CD4-positive, alpha-beta T cell treated with Interleukin-15 for 1 hour (primary cell): ENCODE data around the gene C12orf42.

Source experiments
- DNase-seq: peaks from one replicate; pipeline ENCODE4 v3.0.0-alpha.2; 2020

Gene C12orf42

DNA sequence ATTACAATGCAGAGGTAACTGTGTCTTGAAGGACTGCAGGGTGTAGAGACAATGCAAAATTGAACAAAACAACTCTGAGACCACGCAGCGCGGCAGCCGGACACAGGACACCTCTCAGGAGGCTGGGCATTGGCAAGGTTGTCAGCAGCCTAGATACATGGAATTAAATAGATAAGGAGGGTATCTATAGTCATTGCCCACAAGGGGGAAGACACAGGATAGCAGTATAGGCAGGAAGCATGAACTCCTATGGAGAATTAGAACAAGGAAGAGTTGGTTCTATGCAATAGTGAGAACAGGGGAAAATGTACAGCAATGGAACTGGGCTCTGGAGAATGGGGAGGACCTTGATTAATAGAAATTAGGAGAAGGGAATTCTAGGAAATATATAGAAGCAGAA is 164.1 kb downstream of the C12orf42 start:
- no peak for DNase-seq

DNA sequence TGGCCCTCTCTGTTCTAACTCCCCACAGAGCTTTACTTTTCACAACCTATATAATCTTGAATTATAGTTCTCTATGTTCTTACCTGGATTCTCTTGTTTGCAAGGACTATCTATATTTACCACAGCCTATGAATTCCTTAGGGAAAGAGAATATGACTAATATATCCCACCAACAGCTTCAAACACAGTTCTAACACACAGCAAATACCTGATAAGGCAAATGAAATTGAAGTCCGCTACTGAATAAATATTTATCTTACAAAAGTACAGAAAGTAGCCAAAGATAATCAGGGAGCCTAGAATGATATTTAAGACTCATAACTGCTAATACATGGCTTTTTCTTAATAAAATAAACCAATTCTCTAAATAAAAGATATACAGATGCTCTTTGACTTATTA is 165.1 kb downstream of the C12orf42 start:
- no peak for DNase-seq

DNA sequence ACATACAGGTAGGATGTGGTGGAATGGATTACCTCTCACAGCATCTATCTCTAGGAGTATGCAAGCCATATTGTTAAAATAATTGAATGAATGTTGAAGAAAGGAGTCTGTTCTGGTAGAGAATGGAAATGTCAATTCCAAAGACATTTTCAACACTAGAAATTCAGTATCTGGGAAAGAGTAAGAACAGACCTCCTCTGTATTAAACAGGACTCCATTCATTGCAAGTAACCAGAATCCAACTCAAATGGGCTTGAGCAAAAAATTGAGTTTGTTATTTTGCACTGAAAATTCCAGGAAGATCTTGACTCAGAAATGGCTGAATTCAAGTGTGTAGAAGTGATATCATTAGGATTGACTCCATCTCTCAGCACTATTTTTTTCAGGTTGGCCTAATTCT is 168.1 kb downstream of the C12orf42 start:
- no peak for DNase-seq

DNA sequence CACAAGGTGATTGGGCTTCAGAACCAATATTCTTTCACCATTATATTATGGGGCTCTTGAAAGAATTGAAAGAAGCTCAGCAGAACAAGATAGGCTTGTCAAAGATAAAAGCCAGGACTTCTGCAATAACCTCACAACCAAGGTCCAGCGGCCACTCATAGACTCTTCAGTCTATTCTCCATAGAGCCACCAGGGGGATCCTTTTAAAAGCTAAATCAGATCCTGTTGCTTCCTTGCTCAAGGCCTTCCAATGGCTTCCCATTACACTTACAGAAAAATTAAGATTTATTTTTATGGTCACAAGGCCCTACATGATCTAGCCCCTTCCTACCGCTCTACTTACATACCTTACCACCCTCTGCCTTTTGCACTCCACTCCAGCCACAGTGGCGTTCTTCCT is 169.6 kb downstream of the C12orf42 start:
- DNase-seq = no peak

DNA sequence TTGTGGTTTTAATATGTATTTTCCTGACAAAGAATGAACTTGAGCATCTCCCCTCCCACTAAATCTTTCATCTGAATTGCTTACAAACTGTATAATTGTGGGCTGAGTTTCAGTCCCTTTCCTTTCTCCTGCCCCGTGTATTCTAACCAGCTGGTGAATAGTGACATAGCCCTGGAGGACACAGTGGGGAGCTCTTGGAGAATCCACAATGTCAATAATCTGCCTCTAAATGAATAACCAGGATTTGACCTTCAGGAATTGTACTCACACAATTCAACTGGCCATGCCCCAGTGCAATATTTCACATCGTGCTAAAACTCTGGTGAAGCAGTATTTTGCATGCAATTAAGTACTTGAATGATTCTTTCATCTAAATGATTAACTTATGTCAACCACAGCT is 177.2 kb downstream of the C12orf42 start:
- no peak for DNase-seq

DNA sequence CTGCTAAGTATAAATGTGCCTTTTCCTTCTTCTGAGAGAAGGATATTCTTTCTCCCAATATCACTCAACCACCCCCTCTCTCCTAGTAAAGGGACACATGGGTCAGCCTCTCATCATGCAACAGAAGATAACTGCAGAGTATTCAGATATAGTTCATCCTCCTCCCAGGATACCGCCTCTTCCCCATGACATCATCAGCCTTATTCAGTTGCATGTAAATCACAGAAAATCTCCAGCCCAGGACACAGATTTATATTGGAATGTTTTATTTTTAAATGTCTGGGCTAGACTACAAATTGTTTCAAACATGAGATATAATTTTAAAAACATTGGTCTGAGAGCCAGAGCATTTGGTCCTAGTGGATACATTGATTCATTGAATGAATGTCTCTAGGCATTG is 178.5 kb downstream of the C12orf42 start:
- DNase-seq = no peak

DNA sequence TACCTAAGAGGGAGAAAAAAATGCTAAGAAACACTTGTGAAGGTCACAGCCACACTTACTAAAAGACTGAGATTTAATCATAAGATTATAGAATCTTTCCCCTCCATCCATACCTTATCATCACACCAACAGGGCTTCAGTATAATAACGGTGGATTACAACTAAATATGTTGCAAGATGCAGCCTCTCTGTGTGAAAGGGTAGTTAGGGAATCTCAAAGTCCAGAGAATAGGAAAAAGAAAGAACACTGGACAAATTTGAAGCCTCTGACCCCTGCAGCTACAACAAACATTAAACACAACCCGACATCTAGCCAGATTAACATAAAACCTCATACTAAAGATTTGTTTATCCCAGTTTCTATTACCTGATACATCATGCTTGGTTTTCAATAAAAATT is 181.0 kb downstream of the C12orf42 start:
- DNase-seq = no peak

DNA sequence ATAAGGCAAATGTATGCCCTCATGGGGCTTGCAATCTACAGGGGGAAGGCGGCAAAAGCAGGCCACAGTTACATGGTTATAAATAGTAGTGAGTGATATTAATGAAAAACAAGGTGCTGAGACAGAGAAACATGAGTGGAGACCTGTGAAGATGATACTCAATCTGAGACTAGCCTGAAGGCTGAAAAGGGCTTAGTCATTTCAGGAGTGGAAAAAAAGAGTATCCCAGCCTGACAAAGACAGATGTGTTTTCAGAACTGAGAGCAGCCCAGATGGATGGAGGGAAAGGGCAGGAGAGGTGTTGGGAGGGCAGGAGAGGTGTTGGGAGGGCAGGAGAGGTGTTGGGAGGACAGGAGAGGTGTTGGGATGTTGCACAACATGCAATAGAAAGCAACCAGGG is 181.9 kb downstream of the C12orf42 start:
- no peak for DNase-seq

DNA sequence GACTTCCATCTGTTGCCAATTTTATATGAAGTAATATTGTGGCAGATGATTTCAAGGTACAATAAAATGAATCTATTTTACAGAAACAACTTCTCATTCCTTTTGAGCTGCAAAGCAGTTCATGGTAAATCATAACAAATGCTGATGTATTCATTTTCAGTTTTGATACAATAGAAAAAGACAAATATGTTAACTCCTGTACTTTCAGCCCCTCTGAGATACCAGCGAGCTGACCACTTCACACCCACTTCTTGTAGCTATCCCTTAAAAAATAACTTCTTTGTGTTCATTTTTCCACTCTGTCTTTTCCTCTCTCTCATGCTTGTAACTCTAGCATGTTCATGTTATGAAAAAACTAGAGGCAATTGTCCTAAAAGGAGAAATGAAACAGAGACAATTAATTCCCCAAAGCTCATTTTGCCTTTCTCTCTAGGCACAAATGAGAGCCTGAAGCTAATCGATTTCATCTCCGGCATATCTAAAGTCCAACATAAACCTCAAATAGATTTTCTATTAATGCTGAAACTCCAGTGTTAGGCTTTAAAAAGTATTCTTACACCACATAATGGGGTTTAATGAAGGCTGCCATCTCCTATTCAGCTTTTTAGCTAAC is 182.9 kb downstream of the C12orf42 start:
- no peak for DNase-seq

DNA sequence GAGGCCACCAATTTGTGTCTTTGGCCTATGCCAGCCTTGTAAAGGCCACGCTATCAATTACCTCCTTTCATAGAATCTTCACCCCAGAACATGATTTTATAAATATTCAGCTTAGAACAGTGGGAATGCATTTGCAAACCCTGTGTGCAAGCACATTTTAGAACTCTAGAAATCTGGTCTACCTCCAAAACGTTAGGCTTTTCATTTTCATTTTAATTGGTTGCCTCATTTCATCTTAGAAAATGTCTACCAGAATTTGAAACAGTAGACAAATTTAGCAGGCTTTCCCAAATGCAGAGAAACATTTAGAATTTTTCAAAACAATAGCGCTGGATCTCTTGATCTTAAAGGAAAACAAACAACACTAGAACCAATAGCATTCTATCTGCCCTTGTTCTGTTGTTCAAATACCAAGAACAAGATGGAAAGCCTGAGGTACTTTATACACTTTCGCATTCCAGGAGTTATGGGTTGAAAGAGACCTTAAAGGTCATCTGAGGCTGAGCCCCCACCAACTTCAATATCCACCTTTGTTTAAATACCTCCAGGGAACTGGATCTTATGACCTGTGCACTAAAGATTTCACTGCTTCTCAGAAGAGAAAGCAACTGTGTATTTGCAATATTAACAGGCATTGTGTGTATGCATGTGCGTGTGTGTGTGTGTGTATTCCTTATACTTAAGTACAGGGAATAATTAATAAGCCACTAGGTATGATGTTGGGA is 185.1 kb downstream of the C12orf42 start:
- DNase-seq = no peak

DNA sequence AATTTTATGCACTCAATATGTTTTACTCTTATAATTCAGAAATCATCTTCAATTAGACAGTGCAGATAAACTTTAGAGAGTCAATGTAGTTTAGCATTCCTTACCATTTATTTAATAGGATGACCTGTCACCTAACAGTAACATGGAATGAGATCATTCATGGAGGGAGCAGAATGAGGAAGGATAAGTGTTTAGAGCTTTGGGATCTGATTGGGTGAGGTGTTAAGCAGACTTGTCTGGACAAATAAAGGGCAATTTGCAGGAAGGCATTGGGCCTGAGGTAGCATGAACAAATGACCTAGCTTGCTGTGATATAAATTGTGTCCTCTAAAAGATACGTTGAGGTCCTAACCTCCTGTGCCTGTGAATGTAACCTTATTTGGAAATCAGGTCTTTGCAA is 187.4 kb downstream of the C12orf42 start:
- DNase-seq = no peak

DNA sequence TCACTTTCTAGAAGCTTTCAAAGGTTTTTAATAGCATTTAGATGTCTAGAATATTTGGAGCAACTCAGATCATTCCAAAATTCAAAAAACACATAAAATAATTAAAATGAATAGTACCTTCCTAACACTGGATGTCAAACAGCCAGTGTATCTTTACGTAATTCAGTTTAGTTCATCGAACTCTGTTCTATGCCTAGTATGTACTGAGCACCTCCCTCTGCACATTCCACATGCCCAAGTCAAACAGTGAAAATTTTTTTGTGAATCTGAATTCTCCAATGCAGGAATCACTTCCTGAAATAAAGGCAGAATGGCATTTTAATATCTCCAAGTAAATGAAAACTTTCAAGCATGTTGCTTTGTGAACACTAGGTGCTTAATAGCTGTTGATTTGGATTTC is 192.3 kb downstream of the C12orf42 start:
- DNase-seq = no peak

DNA sequence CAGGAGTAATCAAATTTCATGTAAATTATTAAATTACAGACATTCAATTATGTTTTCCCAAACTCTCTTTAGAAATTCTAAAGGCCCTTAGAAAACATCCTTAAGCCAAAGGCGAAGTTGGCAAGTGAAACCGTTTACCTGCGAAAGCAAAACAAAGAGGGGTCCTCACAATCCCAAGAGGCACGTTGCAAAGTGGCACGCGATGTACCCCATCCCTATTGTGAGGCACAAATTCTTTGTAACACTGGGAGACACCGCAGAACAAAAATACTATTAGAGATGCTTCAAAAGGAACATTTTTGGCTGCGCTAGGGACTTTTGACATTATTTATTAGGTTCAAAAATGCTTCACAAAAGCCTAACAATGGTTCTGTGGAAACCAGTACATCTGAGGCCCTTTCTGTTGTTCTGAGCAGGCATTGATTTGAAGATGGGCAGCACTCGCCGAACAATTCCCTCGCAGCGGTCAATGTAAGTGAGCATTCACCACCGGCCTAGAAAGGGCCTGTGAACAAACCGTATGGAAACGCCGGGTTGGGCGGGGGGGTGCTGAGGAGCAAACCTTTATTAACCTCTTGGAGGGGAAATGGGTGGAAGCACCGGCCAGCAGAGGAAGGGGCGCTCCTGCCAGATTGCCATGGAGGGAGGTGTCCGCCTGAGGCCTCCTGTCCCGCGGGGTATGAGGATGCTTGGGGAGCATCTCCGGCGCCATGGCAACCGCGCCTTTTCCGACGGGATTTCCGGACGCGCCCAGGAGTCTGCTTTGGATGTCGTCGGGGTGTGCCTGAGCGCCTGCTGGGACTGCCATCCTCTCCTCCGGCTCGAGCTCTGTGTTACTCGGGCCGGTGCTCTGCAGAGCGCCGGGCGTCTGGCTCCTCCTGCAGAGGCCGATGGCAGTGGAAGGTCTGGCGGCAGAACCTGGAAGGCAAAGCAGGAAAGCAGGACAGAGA is 193.9 kb downstream of the C12orf42 start:
- no peak for DNase-seq

DNA sequence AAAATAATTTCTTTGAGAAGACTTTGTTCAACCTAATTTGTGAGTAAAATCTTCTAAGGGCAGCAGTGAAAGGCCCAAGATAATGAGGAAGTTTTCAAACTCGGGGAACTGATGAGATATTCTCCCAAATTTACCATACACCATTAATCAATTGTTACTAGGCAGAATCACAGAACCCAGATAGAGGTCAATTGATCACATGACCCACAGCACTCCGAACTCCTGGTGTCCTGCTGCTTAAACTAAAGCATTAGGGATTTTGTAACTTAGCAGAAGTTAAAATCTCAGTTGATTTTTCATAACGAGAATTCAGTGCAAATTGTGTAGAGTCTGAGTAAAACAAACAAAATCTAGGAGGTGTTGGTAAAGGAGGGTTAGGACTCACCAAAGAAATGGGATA is 207.8 kb downstream of the C12orf42 start:
- no peak for DNase-seq

DNA sequence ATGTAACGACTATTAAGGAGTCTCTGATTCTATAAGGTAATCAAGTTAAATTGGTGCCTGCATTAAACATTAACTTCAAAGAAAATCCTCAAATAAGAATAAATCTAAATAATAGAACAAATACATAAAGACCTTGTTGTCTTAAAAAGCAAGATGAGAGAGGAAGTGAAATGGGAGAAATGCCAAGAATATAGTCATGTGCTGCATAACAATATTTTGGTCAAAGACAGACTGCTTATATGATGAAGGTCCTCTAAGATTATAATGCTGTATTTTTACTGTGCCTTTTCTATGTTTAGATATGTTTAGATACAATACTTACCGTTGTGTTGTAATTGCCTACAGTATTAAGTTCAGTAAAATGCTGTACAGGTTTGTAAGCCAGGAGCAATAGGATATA is 213.6 kb downstream of the C12orf42 start:
- no peak for DNase-seq

DNA sequence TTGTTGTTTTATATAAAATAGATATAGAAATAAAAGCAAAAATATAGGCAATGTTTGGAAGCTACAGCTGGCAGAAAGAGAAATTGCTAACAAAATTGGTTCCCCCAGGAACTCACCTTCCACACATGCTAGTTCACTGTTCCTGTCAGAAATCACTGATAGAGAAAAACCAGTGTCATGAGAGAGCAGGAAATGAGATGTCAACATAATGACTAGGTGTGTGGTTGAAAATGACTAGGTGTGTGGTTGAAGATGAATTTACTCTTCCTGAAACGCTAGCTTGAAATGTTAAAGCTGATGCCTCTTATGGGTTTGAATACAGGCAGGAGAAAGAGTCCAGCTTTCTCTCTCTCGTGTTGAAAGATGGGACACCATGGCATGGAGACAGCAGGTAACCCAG is 216.3 kb downstream of the C12orf42 start:
- no peak for DNase-seq

DNA sequence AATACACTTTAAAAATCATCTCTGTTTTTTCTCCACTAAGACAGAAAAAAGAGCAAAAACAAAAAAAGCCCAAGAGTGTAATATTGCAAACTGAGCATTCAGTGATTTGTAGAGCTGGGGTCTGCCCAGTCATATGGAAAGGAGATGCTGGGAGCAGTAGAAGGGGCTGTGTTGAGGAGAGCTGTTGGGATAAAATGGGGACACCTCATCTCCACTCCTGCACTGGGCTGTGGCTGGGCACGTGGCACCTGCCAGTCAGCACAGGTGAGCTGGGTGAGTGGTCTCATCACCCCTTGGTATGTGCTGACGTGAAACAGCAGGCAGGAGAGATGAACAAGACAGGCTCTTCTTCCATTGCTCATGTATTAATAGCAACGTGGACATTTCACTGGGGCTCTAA is 217.4 kb downstream of the C12orf42 start:
- no peak for DNase-seq

DNA sequence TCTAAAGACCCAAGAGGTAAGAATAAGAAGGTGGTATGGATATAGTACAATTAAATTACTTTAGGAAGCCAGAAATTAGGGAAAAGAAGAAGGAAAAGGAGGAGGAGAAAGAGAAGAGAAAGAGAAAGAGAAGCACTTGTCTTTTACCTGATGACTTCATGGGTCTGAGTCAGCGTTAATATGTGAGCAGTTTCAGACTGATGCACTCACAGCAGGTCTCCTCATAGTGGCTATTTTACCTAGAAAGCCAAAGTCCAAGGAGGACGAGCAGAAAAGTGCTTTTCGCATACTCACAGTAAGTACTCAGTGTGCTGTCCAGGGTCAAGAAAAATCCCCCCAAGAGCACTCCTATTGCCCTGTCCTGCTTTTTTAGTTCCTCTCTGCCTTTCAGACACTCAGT is 222.1 kb downstream of the C12orf42 start:
- DNase-seq = no peak

DNA sequence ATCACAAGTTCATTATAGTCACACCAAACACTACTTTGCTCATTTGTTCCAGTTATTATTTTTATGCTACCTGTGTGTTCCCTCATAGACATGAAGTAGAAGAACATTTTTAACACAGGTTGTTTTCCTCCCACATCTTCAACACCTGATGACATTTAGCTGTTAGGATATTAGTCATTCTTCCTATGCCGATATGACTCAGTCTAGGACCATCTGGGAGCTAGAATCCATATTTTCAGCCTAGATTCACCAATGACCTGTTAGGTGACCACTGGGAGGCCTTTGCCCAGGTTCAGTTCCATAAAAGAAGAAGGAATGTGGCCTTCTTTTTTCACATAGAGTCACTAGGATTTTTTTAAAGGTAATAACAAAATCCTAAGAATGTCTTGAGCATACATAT is 222.8 kb downstream of the C12orf42 start:
- DNase-seq = no peak

DNA sequence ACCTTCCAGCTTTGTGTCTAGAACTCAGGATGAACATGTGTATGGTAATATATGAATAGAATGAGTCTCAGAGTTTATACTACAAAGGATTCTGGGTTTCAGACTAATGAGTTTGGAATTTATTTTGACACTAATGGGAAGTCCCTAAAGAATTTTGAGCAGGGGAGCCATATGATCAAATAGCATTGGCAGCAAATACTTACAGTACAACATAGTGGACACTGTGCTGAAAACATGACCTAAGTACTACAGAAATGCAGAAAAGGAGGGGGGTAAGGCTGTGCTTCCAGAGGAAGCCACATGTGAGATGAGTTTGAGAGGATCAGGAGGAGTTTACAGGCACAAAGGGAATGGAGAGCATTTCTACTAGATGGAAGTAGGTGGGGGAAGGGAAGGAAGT is 225.8 kb downstream of the C12orf42 start:
- DNase-seq = no peak

DNA sequence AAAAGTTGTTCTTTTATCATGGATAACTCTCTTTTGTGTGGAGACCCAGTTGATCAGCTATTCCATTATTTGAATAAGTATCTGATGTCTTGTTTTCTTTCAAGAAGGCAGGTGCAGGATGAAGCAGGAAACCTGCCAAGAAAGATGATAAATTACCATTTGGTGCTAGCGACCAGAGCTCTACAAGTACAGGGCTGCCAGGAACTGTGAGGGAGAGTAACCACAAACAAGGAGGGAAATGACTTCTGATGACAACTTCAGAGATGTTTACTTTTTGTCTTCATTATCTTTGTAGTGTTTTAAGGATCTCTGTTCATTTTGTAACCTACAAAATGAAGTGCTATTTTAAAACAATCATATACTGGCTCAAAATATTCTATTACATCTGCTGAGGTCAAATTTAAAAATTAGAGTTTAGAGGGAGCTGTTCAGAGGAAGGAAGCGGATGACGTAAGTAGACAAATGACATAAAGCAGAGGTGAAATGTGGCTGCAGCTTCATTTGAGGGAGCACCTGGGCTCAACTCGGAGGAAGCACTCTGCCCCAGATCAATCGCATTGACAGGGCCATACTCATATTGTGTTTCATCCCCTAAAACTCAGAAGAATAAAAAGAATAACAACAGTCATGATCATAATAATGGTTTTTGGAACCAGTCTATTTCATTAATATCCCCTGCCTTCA is 226.8 kb downstream of the C12orf42 start:
- no peak for DNase-seq

DNA sequence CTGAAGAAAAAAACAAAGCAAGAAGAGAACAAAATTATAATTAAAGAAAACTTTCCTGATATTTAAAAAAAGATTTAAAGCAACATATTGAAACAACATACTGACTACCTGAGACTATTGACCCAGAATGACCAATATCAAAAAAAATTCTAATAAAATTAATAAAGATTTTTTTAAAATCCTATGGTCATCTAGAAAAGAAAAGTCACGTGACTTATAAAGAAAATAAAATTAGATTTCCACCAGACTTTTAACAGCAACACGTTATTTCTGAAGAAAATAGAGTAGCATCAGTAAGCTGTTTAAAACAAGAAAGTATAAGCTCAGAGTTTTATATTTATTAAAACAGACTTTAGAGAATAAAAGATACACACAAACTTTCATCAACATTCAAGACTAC is 238.0 kb downstream of the C12orf42 start:
- no peak for DNase-seq
